Colonic mucosa (tissue), 4 donors: Measurements from ENCODE around the gene CCNDBP1. TPM values are rescaled to one million over a fixed set of nuclear protein-coding genes. Genes with fewer than 3 reads are reported as not detected.
"Not testable (repeated sequence)": the region's sequence is repeated elsewhere in the genome, so short reads cannot be mapped to it uniquely, and the experiment has no call there.

ENCODE experiments used
- DNase-seq: peaks from one replicate; pipeline ENCODE4 v3.0.0-alpha.2; 2020
- H3K27ac ChIP-seq: fragments of 200-600 bp; one replicate; pipeline ENCODE4 v1.8.0; 2021
- H3K27me3 ChIP-seq: fragments of 200-600 bp; one replicate; pipeline ENCODE4 v1.8.0; 2021
- H3K36me3 ChIP-seq: fragments of 200-600 bp; one replicate; pipeline ENCODE4 v1.8.0; 2021
- H3K4me1 ChIP-seq: fragments of 200-600 bp; one replicate; pipeline ENCODE4 v1.8.0; 2021; ENCODE audit warnings: mild to moderate bottlenecking
- H3K4me3 ChIP-seq: fragments of 200-600 bp; one replicate; pipeline ENCODE4 v1.8.0; 2021
- H3K9ac ChIP-seq, 2 donors: one replicate each; pipeline ENCODE4 v1.7.0; 2013; ENCODE audit warnings: control low read depth in 2 of 2, low read depth in 2 of 2, low read length in 2 of 2
- H3K9me3 ChIP-seq: fragments of 200-600 bp; one replicate; pipeline ENCODE4 v1.8.0; 2021
- CTCF ChIP-seq: fragments of 200-600 bp; IDR thresholded peaks from one replicate; pipeline ENCODE4 v1.8.0; 2022; ENCODE audit warnings: antibody characterized with exemption, mild to moderate bottlenecking
- intact Hi-C: fragments of 100-400 bp; cut with DNase I; formaldehyde crosslinking; loops from one replicate; pipeline ENCODE4 v1.14.1; 2022
- total RNA-seq, 2 donors: library from RNA; stranded (reverse); fragmentation: NEBNext Ultra II Directional in 1 of 2; extraction: Animal tissue kit (Norgen Biotek cat#: 25700) in 1 of 2; gene quantifications; one replicate each; pipeline ENCODE4 v1.2.1, GENCODE V29; 2021
- donor health status: healthy.
- donor health status: DM: no; HTN: no; CAD: no.
- donor health status: DM: no; HTN: no; CAD: no.

The CCNDBP1 gene
- total RNA-seq, 2 donors from 2014 or later: 48.2 to 64.5 TPM

- peaks cover 9% of the 10 kb centered on the region for H3K36me3 ChIP-seq
- H3K9me3 ChIP-seq: no peaks in the 10 kb centered on the region
- DNase-seq: no peak
- no peak overlapping the region for H3K4me3 ChIP-seq
- H3K27ac ChIP-seq: no peak overlapping the region
- no peak overlapping the region for H3K9ac ChIP-seq
- no peak for TF ChIP-seq CTCF
- intact Hi-C loops: no loop called here
- no peaks in the 10 kb centered on the region for H3K4me1 ChIP-seq
- H3K27me3 ChIP-seq: no peaks in the 10 kb centered on the region
Measured at GRCh38 chr15:43150191-43150929, 34.8 kb upstream of the CCNDBP1 start.

- Histone ChIP-seq H3K36me3 (peaks cover 9% of the 10 kb centered on the region), H3K9ac (no peak overlapping the region), H3K27ac (no peak overlapping the region), H3K9me3 (no peaks in the 10 kb centered on the region), H3K4me1 (no peaks in the 10 kb centered on the region), H3K4me3 (no peak overlapping the region), H3K27me3 (no peaks in the 10 kb centered on the region)
- DNase-seq: no peak
- intact Hi-C loops: no loop called here
- TF ChIP-seq CTCF: no peak
Measured at GRCh38 chr15:43151688-43152087, 33.5 kb upstream of the CCNDBP1 start.

GRCh38 chr15:43153269-43153668 lies 31.9 kb upstream of the CCNDBP1 start:
- intact Hi-C loops: no loop called here
- Histone ChIP-seq H3K4me3 (no peak overlapping the region), H3K27me3 (no peaks in the 10 kb centered on the region), H3K9ac (no peak overlapping the region), H3K27ac (no peak overlapping the region), H3K36me3 (peaks cover 9% of the 10 kb centered on the region), H3K9me3 (no peaks in the 10 kb centered on the region), H3K4me1 (no peaks in the 10 kb centered on the region)
- DNase-seq: no peak
- no peak for TF ChIP-seq CTCF

- Histone ChIP-seq H3K27ac (no peak overlapping the region), H3K27me3 (no peaks in the 10 kb centered on the region), H3K9me3 (no peaks in the 10 kb centered on the region), H3K4me3 (no peak overlapping the region), H3K4me1 (no peaks in the 10 kb centered on the region), H3K36me3 (peaks cover 10% of the 10 kb centered on the region), H3K9ac (no peak overlapping the region)
- intact Hi-C loops: no loop called here
- TF ChIP-seq CTCF: no peak
- no peak for DNase-seq
Measured at GRCh38 chr15:43165801-43166325, 19.3 kb upstream of the CCNDBP1 start.

- H3K27ac ChIP-seq, H3K27me3 ChIP-seq, H3K9me3 ChIP-seq, H3K4me1 ChIP-seq, H3K9ac ChIP-seq, H3K4me3 ChIP-seq, intact Hi-C loops, H3K36me3 ChIP-seq, DNase-seq: not testable (repeated sequence)
Measured at GRCh38 chr15:43167261-43167660, 17.9 kb upstream of the CCNDBP1 start.
